ENCODE measurements around the gene LMAN2.
"Not testable (repeated sequence)": the region's sequence is repeated elsewhere in the genome, so short reads cannot be mapped to it uniquely, and the experiment has no call there.

Gene LMAN2

DNA sequence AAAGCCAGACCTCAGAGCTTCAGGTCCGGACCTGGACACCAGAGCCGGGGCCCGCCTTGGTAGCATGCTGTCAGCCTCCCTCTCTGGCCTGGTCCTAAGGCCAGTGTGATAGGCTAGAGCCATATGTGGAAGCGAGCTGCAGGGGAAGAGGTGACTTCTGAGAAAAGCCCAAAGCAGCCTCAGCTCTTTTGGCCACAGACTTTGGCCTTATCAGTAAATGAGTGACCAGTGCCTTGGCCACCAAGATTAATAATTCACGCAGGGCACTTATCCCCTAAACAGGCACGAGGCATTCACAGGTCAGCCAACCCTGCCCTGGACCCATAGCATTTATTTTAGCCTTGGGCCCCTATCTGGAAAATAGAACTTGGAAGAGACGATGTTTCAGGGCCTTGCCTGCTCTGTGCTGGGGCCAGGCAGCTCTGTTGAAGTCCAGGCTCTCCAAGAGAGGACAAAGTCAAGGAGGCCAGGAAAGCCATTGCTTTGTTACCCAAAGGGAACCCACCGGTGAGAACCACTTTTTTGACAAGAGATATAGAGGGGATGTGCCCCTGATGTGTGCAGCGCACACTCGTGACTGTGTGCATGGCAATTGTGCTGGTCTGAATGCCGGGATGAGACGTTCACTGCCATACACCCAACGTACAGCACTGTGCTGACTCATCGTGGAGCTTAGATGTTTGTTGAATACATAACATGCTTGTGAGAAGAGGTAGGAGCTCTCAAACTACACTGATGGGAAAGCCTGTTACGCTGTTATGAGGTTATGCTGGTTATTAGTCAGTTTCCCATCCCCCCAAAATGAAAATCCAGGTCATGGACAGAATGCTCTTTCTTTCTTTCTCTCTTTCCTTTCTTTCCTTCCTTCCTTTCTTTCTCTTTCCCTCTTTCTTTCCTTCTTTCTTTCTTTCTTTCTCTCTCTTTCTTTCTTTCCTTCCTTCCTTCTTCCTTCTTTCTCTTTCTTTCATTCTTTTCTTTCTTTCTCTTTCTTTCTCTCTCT is 27.7 kb upstream of the LMAN2 start:
- DNase-seq (ENCODE audit: low read depth, low spot score) = no peak

DNA sequence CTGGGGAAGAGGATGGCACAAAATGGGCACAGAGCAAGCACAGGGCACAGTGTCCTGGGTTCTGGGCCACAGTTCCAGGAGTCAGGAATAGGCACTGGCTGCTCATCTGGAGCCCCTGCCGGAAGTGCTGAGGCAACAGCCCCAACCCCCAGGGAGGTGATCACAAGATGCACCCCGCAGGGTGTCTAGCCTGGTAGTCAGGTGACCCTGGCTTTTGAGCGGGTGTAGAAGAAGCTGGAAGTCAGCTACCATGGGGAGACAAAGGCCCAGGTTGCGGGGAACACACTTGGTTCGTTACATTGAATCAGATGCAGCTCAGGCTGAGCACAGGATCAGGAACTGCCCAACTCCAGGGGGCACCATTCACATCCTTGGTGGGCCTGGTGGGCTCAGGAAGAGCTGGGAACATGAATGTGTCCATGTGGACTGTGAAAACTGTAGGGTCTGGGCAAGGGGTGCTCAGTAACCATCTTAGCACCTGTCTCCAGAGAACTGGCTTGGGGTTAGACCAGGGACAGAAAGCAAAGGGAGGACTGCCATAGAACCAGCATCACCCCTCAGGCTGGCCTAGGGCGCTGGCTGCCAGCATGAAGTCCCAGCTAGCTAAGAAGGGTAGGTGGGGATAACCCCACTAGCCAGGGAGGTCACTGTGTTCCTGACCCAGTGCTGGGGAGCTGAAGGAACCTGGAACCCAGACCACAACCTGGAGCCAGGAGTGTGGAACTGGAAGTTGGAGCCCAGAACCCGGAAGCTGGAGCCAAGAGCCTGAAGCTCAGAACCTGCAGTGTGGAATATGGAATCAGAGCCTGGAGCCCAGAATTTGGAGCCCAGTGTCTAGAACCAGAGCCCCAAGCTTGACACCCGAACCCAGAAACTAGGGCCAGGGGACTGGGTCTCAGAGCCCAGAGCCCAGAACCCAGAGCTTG is 26.6 kb upstream of the LMAN2 start:
- no peak for DNase-seq (ENCODE audit: low read depth, low spot score)

- DNase-seq (ENCODE audit: low read depth, low spot score) = no peak
These were observed 24.6 kb upstream of the LMAN2 start for GRCh38 chr5:177376107-177376506.

DNA sequence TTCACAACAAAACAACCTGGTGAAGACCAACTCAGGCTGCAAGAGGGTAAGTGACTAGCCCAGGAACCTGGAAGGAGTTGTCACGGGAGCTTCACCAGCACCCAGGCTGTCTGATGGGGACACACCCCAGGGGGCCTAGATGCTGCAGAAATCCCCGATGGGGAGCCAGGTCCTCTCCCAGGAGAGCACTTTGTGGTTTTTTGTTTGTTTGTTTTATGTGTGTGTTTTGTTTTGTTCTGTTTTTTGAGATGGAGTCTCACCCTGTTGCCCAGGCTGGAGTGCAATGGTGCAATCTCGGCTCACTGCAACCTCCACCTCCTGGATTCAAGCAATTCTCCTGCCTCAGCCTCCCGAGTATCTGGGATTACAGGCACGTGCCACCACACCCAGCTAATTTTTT is 24.0 kb upstream of the LMAN2 start:
- not testable (repeated sequence) for DNase-seq (ENCODE audit: low read depth, low spot score)

GRCh38 chr5:177374211-177374610 is 22.7 kb upstream of the LMAN2 start:
- DNase-seq (ENCODE audit: low read depth, low spot score) = no peak

GRCh38 chr5:177373806-177374205 is 22.3 kb upstream of the LMAN2 start:
- DNase-seq (ENCODE audit: low read depth, low spot score) = no peak

DNA sequence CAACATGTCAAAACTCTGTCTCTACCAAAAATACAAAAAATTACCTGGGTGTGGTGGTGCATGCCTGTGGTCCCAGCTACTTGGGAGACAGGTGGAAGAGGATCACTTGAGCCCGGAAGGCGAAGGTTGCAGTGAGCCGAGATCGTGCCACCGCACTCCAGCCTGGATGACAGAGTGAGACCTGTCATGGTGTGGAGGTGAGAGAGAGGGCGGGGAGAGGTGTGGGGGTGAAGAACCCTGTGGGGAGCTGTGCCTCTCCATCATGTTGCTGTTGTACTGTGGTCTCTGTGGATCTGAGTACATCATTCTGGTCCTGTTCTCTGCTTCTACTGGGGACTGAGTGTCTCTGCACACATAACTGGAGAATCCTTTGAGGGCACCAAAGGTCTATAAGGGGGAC is 21.4 kb upstream of the LMAN2 start:
- DNase-seq (ENCODE audit: low read depth, low spot score) = no peak

- DNase-seq (ENCODE audit: low read depth, low spot score) = no peak
These were observed 20.8 kb upstream of the LMAN2 start for GRCh38 chr5:177372034-177372896.

GRCh38 chr5:177371120-177372033 is 19.9 kb upstream of the LMAN2 start:
- DNase-seq (ENCODE audit: low read depth, low spot score) = no peak

- peak; percentile 35 for DNase-seq (ENCODE audit: low read depth, low spot score)
These were observed 19.1 kb upstream of the LMAN2 start for GRCh38 chr5:177370488-177371119.

DNA sequence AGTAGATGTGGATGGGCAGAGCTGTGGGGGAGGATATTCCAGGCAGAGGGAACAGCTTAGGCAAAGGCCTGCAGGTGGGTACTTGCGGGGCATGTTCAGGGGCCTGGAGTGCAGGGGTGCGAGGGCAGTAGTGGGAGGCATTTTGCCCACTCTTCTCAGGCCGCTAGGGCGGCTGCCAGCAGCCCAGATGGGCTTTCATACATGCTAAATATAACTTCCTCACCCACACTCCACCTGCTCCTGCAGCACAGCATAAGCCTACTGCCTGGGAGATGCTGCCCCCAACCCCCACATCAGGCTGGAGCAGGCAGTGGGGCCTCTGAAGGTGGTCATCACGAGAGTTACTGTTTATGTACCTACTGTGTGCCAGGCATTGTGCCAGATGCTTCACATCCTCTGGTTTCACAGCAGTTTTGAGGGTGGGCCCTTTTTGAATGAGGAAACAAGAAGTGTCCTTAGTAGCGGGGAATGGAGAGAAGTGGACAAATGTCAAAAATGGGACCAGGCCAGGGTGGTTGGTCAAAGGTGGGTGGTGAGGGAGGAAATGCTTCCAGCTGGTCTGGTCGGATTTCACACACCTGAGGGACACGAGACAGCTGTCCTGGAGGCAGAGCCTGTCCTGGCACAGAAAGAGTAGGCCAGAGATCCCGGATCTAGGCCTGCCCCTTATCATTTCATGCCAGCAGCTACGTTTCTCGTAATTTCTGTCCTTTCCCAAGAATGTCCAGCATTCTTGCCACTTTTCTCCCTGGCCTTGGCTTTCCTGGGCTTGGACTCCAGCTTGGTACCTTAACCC is 18.4 kb upstream of the LMAN2 start:
- DNase-seq (ENCODE audit: low read depth, low spot score) = no peak

DNA sequence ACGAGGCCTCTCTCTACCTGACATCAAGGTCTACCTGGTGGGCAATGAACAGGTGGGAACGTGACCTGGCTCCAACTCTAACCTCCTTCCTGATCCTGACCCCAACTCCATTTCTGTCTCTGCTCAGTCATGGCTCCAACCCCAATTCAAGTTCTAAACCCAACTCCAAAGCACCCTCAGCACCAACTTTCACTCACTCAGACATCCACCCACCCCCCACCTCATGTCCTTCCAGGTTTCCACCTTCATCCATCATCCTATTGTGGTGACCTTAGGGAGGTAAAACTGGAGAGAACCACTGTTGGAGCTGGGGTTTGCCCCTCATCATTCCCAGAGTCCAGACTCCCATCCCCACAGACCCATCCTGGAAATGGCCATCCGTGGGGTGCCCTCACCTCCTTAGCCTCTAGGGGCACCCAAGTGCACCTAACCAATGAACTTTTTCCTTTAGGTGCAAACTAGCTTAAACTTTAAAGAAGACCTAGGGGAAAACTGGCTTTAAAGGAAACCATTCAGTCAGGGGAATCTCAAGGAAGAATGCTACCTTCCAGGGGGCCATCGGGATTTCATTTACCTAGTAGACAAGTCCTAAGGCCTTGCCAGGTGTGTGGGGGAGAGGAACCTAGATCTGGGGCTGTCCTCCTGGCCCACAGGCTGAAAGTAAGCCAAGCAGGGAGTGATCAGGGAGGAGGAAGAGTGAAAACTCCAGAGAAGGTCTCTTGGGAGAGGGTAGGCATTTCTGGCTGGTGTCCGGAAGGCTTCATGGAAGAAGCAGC is 17.6 kb upstream of the LMAN2 start:
- DNase-seq (ENCODE audit: low read depth, low spot score) = no peak

DNA sequence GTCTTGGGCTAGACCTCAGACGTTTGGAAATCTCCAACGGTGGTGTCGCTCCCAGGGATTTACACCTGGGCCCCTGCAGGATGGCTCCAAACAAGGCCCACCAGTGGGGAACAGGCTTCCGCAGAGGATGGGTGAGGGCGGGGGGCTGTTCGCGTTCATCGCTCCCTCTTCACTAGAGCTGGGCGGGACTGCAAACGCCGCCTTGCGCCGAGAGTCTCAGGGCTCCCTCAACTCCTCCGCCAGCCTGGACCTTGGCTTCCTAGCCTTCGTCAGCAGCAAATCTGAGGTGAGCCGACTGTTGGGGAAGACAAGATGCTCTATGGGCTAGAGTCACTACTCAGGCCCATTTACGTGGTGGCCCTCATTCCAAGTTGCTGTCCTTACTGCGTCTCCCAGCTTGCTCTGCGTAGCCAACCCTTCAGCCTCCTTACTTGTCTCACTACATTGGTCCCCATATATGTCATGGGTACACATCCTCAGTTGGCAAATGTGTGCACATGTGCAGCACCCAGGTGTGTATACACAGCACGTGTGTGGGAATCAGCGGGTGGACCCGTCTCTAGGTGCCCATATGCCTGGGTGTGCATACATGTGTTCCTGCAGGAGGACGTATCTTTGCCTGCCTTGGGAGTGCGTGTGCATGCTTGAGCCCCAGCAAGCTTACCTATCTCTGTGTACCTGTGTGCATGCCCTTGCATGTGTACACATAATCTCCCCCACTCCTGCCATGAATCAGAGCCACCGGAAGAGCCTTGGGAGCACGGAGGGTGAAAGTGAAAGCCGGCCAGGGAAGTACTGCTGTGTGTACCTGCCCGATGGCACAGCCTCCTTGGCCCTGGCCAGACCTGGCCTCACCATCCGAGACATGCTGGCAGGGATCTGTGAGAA is 16.8 kb upstream of the LMAN2 start:
- no peak for DNase-seq (ENCODE audit: low read depth, low spot score)

- no peak for DNase-seq (ENCODE audit: low read depth, low spot score)
These were observed 15.9 kb upstream of the LMAN2 start for GRCh38 chr5:177367323-177367848.

GRCh38 chr5:177366528-177367322 is 15.3 kb upstream of the LMAN2 start:
- DNase-seq (ENCODE audit: low read depth, low spot score) = no peak

Data from activated CD4-positive, CD25-positive, alpha-beta regulatory T cell treated with anti-CD3 and anti-CD28 coated beads, Interleukin-2, amount 50 U/mL, for 16 hours (primary cell).